ENCODE data around the gene ATG7.

DNA sequence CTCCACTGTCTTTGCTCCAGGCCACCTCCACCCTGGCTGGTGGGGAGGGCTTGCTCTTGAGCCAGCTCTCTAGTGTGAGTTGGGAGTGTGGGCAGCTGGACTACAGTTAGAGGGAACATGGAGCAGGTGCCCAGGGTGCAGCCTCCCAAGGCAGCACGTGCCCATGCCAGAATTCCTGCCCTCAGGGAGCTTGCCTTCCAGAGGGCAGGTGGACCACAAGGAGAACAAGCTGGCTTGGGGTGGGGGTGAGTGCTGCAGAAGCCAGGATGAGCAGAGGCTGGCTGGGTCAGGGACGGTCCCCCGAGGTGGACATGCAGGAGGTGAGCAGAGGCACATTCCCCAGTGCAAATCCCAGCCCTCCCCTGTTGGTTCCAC lies 282.0 kb downstream of the ATG7 start:
- TF ChIP-seq, protein P1, sequence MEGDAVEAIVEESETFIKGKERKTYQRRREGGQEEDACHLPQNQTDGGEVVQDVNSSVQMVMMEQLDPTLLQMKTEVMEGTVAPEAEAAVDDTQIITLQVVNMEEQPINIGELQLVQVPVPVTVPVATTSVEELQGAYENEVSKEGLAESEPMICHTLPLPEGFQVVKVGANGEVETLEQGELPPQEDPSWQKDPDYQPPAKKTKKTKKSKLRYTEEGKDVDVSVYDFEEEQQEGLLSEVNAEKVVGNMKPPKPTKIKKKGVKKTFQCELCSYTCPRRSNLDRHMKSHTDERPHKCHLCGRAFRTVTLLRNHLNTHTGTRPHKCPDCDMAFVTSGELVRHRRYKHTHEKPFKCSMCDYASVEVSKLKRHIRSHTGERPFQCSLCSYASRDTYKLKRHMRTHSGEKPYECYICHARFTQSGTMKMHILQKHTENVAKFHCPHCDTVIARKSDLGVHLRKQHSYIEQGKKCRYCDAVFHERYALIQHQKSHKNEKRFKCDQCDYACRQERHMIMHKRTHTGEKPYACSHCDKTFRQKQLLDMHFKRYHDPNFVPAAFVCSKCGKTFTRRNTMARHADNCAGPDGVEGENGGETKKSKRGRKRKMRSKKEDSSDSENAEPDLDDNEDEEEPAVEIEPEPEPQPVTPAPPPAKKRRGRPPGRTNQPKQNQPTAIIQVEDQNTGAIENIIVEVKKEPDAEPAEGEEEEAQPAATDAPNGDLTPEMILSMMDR (IDR thresholded peaks at IDR 0.05; ENCODE audit: insufficient read depth, low read length, poor library complexity, severe bottlenecking): no peak
- no peak for TF ChIP-seq EZH2phosphoT487 (conservative IDR thresholded peaks at IDR 0.05; ENCODE audit: low read length)

All from SU-DHL-6 (cell line).